ENCODE data around the gene OVCH1.

DNA sequence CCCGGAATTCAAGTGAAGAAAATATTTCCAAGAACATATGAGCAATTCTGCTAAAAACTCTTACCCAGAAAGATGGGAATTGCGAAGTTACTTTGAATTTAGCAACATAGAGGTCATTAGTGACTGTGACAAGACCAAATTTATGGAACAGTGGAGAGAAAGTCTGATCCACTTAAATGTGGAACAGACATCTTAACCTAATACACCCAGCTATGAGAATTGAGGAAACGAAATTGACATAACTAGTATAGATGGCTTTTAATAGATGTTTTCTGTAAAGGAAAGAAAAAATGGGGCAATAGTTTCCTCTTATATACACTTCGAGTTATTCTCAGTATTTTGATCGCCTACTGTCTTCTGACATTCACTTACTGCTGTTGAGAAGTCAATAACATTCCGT lies 4.6 kb downstream of the OVCH1 start:
- no peak for TF ChIP-seq ZFX (IDR thresholded peaks at IDR 0.05)
- TF ChIP-seq POLR2A (IDR thresholded peaks at IDR 0.05; ENCODE audit: borderline replicate concordance, extremely low read depth, insufficient read depth, insufficient read length) = no peak
- no peak for TF ChIP-seq POLR2AphosphoS5 (IDR thresholded peaks at IDR 0.05; ENCODE audit: low read depth, low read length)
- TF ChIP-seq EZH2phosphoT487 (IDR thresholded peaks at IDR 0.05; ENCODE audit: borderline replicate concordance) = no peak
- TF ChIP-seq, protein P1, sequence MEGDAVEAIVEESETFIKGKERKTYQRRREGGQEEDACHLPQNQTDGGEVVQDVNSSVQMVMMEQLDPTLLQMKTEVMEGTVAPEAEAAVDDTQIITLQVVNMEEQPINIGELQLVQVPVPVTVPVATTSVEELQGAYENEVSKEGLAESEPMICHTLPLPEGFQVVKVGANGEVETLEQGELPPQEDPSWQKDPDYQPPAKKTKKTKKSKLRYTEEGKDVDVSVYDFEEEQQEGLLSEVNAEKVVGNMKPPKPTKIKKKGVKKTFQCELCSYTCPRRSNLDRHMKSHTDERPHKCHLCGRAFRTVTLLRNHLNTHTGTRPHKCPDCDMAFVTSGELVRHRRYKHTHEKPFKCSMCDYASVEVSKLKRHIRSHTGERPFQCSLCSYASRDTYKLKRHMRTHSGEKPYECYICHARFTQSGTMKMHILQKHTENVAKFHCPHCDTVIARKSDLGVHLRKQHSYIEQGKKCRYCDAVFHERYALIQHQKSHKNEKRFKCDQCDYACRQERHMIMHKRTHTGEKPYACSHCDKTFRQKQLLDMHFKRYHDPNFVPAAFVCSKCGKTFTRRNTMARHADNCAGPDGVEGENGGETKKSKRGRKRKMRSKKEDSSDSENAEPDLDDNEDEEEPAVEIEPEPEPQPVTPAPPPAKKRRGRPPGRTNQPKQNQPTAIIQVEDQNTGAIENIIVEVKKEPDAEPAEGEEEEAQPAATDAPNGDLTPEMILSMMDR (IDR thresholded peaks at IDR 0.05 in 2 of 3, conservative IDR thresholded peaks at IDR 0.05 in 1 of 3; ENCODE audit: borderline replicate concordance in 1 of 3, insufficient read depth in 1 of 3, low read depth in 2 of 3, low read length in 2 of 3) = no peak
- TF ChIP-seq EZH2 (IDR thresholded peaks at IDR 0.05) = no peak
- TF ChIP-seq RAD21 (IDR thresholded peaks at IDR 0.05; ENCODE audit: low read depth) = no peak
- no peak for TF ChIP-seq SP1 (IDR thresholded peaks at IDR 0.05; ENCODE audit: low read depth)
- no peak for TF ChIP-seq ZNF274 (IDR thresholded peaks at IDR 0.05; ENCODE audit: low read depth, low read length)

Measured in HCT116 (cell line).